HG03342 (cell line): Measurements from ENCODE around the gene NOP53.
"Not testable (repeated sequence)": the region's sequence is repeated elsewhere in the genome, so short reads cannot be mapped to it uniquely, and the experiment has no call there.

Experiments used
- ATAC-seq: cut with Tn5 transposase; IDR thresholded peaks from one replicate; pipeline ENCODE4 v1.9.1; 2021; ENCODE audit warnings: mild to moderate bottlenecking, moderate library complexity; ENCODE audit not compliant: unreplicated experiment

The NOP53 gene

DNA sequence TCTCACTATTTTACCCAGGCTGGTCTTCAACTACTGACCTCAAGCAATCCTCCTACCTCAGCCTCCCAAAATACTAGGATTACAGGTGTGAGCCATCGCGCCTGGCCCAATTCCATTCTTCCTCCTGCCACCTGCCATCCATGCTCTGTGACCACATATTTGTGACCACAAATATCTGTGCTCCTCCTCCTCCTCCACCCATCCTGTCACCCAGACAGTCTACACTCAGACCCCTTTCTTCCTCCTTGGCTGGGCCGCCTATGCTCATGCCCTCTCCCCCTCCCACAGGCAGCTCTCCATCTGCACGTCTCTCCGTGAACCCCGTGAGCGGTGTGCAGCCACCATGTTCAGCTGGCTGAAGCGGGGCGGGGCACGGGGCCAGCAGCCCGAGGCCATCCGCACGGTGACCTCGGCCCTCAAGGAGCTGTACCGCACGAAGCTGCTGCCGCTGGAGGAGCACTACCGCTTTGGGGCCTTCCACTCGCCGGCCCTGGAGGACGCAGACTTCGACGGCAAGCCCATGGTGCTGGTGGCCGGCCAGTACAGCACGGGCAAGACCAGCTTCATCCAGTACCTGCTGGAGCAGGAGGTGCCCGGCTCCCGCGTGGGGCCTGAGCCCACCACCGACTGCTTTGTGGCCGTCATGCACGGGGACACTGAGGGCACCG is 28.9 kb upstream of the NOP53 start:
- no peak for ATAC-seq

DNA sequence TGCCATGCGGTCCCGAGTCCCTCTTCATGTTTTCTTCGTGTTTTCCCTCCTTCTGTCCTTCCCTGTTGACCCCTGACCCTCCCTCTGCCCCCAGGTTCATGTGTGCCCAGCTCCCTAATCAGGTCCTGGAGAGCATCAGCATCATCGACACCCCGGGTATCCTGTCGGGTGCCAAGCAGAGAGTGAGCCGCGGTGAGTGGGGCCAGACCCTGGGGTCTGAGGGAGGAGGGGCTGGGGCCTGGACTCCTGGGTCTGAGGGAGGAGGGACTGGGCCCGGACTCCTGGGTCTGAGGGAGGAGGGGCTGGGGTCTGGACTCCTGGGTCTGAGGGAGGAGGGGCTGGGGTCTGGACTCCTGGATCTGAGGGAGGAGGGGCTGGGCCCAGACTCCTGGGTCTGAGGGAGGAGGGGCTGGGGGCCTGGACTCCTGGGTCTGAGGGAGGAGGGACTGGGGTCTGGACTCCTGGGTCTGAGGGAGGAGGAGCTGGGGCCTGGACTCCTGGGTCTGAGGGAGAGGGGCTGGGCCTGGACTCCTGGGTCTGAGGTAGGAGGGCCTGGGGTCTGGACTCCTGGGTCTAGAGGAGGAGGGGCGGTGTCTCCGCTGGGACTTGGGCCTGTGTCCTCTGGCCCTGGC is 26.8 kb upstream of the NOP53 start:
- not testable (repeated sequence) for ATAC-seq

DNA sequence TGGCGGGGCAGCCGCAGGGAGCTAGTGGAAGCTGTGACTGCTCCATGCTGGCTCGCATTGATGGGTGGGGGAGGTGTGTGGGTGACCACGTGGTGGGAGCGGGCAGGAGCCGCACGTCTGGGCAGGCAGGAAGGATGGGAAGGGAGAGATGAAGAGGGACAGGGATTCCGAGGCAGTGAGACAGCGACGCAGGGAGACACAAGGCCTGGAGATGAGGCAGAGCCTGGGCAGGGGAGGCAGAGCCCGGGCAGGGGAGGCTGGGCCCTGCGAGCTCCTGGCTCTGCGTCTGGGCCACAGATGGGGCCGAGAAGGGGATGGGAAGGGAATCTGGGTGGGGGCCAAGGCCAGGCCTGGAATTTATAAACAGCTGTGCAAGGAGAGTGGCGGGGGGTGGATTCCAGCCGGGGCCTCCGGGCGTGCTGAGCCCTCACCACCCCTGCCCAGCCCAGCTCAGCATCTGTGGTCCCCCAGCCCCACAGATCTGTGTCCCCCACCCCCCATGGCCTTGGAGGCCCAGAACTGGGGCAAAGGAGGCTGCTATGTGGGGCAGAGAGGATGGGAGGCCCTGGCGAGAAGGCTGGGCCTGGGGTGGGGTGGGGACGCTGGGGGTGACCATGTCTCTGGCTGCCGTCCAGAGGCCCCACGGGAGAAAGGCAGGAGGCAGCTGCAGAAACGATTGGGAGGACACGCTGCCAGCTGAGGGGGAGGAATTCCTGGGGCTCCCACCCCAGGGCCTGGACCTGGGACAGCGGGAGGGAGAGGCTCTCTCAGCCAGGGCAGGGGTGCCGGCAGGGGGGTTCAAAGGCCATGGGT is 26.1 kb upstream of the NOP53 start:
- ATAC-seq: no peak

DNA sequence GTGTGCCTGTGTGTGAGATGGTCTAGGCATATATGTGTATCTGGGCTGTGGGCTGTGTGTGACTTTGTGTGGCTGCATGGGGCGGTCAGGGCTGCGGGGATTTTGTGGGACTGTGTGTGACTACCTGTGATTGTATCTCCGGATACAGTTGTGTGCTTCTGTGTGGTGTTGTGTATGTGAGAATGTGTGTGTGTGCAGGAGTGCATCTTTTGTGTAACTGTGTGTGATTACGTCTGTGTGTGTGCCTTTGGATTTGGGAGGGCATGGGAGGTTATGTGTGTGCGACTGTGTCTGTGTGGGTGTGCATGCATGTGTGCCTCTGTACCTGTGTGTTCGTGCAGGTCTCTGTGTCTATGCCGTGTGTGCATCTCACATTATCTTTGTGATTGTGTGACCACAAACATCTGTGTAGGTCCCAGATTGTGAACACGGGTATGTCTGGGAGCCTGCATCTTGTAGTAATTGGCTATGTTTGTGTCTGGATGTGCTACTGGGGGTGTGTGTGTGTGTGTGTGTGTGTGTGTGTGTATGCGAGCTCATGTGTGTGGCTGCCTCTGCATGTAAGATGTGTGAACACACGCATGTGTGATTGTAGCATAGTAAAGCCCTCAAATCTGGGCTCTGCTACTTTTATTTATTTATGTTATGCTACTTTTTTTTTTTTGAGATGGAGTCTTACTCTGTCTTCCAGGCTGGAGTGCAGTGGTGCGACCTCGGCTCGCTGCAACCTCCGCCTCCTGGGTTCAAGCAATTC is 24.5 kb upstream of the NOP53 start:
- ATAC-seq: no peak

DNA sequence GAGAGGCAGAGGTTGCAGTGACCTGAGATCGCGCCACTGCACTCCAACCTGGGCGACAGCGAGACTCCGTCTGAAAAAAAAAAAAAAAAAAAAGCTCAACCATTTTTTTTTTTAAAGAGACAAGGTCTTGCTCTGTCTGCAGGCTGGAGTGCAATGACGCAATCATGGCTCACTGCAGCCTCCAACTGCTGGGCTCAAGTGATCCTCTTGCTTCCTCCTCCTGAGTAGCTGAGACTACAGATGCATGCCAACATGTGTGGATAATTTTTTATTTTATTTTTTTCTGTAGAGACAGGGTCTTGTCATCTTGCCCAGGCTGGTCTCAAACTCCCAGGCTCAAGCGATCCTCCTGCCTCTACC is 21.8 kb upstream of the NOP53 start:
- ATAC-seq: no peak

DNA sequence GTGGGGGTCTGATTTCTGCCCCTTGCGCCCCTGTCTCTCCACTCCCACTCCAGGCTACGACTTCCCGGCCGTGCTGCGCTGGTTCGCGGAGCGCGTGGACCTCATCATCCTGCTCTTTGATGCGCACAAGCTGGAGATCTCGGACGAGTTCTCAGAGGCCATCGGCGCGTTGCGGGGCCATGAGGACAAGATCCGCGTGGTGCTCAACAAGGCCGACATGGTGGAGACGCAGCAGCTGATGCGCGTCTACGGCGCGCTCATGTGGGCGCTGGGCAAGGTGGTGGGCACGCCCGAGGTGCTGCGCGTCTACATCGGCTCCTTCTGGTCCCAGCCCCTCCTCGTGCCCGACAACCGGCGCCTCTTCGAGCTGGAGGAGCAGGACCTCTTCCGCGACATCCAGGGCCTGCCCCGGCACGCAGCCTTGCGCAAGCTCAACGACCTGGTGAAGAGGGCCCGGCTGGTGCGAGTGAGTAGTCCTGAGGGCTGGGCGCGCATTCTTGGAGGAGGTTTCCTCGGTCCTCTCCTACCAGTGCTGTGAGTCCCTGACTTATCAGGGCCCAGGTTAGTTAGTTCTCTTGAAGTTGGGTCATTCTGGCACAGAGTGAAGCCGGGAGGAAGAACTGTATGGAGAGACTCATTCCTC is 19.5 kb upstream of the NOP53 start:
- no peak for ATAC-seq

DNA sequence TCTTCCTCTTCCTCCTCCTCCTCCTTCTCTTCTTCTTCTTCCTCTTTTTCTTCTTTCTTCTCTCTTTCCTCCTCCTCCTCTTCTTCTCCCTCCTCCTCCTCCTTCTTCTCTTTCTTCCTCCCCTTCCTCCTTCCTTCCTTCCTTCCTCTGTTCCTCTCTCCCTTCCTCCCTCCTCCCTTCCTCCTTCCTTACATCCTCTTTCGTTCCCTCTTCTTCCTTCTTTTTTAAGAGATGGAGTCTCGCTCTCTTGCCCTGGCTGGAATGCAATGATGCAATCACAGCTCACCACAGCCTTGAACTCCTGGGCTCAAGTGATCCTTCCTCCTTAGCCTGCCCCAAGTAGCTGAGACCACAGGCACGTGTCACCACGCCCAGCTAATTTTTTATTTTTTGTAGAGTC is 18.9 kb upstream of the NOP53 start:
- ATAC-seq: no peak

DNA sequence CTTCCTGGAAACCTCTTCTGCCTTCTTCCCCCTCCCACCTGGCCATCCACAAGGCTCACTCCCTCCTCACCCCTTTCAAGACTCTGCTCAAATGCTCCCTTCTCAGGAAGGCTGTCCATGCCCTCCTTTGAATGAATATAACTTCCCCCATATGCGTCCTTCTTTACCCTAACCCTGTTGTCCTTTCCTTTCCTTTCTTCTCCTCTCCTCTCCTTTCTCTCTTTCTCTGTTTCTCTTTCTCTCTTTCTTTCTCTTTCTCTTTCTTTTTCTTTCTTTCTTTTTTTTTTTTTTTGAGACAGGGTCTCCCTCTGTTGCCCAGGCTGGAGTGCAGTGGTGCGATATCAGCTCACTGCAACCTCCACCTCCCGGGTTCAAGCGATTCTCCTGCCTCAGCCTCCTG is 17.1 kb upstream of the NOP53 start:
- not testable (repeated sequence) for ATAC-seq

DNA sequence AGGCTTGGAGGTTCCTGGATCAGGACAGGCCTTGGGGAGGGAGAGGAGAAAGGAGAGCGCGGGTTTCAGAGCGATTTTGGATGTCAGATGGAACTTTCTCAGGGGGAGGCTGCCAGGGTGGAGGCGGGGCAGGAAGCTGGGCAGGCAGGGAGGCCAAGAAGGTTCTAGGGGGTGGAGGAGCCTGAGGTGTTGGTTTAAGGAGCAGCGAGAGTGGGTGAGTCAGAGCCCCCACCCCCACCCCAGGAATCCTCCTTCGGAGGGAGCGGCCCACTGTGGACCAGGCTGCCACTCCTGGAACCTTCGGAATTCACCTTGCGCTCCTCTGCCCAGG is 15.9 kb upstream of the NOP53 start:
- ATAC-seq: no peak

DNA sequence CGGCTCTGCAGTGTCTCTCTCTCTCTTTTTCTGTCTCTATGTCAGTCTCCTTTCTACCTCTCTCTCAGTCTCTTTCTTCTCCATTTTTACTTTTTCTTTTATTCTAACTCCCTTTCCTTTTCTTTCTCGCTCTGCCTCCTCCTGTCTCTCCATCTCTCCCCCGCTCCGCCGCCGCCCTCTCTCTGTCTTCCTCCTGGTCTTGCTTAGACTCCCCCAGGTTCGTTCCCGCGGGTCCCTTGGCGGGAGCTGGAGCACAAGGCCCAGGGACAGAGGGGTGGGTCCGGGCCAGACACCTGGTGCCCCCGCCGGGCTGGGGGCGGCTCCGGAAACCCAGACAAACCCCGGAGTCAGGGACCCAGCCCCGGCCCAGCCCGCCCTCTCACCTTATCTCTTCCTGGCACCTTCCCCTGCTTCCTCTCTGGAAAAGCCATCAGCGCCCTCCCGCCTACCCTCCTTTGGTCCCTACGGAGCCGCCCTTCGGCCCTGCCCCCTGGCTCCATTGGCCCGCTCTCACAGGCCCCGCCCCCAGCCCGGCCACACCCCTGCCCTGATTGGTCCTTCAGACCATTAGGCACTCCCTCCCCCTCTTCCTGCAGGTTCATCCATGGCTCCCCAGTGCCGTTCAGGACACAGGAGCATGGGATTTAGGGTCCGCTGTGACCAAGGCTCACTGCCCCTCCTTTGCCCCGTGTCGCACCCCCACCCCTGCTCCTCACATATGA is 15.4 kb upstream of the NOP53 start:
- no peak for ATAC-seq

DNA sequence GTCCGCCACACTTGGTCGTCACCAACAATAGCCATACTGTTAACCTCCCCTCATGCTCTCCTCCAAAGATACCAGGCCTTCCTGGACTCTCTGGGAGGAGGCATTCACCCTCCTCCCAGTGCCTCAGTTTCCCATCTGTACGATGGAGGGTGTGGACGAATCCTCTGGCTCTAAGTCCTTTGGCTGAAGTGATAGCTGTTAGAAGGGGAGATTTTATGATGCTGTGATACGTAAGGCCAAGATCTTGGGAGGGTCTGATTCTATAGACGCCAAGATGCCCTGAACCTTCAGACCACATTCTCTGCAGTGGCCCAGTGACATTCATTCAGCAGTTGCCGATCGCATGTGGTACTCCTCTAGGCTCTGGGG is 14.8 kb upstream of the NOP53 start:
- ATAC-seq: no peak

DNA sequence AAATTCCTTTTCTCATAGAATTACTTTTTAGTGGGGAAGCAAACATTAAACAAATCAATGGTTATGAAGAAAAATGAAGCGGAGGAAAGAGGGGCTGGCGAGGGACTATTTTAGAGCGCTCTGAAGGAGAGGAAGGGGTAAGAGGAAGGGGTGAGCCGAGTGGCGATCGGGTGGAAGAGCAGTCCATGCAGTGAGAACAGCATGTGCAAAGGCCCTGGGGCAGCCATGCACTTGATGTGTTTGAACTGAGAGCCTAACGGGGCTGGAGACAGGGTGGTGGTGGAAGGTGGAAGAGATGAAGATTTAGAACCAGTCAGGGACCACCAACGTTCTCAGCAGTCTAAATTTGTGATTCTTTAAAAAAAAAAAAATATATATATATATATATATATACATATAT is 14.4 kb upstream of the NOP53 start:
- no peak for ATAC-seq

DNA sequence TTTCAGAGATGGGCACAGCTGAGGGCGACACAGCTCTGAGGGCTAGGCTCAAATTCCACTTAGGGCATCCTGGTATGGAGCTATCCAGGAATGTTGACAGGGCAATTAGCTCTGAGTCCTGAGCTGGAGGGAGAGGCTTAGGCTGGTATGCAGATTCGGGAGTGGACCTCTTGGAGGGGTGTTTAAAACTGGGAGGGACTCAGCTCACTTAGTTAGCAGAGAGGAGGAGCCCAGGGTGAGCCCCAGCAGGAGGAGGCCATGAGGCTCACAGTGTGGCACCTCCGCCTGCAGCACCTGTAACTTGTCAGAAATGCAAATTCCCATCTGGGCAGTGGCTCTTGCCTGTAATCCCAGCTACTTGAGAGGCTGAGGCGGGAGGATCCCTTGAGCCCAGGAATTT is 10.2 kb upstream of the NOP53 start:
- ATAC-seq: no peak

DNA sequence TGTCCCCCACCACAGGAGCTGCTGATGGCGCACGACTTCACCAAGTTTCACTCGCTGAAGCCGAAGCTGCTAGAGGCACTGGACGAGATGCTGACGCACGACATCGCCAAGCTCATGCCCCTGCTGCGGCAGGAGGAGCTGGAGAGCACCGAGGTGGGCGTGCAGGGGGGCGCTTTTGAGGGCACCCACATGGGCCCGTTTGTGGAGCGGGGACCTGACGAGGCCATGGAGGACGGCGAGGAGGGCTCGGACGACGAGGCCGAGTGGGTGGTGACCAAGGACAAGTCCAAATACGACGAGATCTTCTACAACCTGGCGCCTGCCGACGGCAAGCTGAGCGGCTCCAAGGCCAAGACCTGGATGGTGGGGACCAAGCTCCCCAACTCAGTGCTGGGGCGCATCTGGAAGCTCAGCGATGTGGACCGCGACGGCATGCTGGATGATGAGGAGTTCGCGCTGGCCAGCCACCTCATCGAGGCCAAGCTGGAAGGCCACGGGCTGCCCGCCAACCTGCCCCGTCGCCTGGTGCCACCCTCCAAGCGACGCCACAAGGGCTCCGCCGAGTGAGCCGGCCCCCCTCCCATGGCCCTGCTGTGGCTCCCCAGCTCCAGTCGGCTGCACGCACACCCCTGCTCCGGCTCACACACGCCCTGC is 4.4 kb upstream of the NOP53 start:
- no peak for ATAC-seq

DNA sequence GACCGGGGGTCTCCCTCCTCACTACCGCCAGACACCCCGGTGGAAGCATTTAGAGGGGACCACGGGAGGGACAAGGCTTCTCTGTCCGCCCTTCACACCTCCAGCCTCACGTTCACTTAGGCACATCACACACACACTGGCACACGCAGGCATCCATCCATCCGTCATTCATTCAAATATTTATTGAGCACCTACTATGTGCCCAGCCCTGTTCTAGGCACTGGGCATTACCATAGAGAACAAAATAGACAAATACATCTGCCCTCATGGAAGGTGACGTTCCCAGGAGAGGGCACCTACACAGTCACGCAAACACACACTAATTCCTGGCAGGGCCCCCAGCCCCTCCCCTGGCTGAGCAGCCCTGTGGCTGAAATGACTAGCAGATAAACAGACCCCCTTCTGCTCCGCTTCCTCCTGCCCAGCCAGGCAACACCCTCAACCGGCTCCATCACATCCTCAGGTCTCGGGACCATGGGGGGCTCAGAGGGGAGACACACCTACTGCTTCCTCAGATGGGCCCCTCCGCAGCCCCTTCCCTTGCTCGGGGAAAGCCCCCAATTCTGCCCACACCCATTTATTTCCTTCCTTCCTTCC is 3.7 kb upstream of the NOP53 start:
- ATAC-seq: no peak

DNA sequence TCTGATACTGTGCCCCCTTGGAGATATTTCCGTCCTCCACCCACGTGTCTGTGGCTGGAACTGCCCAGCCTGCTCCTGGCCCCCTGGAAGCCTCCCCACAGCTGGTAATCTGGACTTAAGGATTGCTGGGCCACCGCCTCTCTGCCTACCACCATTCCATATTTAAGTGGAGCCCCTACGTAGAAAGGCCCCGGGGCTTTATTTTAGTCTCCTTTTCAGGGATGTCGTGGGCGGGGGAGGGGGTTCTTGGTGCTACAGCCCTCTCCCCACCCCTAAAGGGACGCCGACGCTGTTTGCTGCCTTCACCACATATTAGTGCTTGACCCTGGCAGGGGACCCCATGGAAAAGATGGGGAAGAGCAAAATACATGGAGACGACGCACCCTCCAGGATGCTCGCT is 2.7 kb upstream of the NOP53 start:
- no peak for ATAC-seq

DNA sequence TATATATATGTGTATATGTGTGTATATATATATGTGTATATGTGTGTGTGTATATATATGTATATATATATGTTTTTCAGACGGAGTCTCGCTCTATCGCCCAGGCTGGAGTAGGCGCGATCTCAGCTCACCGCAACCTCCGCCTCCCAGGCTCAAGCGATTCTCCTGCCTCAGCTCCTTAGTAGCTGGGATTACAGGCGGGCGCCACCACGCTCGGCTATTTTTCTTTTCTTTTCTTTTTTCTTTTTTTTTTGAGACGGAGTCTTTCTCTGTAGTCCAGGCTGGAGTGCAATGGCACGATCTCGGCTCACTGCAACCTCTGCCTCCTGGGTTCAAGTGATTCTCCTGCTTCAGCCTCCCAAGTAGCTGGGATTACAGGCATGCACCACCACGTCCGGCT is 783 bp downstream of the NOP53 start:
- not testable (repeated sequence) for ATAC-seq

DNA sequence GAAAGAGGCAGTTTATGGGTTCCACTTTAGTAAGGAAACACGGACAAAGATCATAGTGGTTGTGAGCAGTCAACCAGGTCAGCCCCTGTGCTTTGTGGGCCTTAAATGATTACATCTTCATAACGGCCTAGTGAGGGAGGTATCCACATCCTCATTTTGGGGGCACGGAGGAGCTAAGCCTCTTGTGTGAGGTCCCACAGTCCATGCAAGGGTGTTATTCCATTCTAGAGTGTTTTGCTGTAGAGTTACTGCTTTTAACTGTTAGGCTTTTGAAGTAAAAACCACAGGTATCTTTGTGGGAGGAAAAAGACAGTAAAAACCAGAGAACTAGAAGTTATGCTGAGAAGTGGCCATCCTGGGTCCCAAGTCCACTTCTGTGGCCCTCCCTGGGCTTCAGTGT is 4.0 kb downstream of the NOP53 start:
- no peak for ATAC-seq

DNA sequence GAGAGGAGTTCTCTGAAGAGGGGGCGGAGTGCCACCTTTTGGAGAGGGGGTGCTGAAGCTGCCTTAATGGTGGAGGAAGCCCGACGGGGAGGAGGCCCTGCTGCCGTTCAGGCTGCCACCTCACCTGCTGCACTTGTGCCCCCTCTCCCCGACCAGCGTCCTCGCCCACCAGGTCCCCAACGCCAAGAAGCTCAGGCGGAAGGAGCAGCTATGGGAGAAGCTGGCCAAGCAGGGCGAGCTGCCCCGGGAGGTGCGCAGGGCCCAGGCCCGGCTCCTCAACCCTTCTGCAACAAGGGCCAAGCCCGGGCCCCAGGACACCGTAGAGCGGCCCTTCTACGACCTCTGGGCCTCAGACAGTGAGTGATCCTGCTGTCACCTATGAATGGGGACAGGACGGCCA is 5.4 kb downstream of the NOP53 start:
- no peak for ATAC-seq
